HG03064 (cell line): ENCODE results near the gene GALNT13.

Experiments used
- ATAC-seq: cut with Tn5 transposase; IDR thresholded peaks from one replicate; pipeline ENCODE4 v1.9.1; 2021; ENCODE audit warnings: low read depth; ENCODE audit not compliant: unreplicated experiment

GALNT13 gene

DNA sequence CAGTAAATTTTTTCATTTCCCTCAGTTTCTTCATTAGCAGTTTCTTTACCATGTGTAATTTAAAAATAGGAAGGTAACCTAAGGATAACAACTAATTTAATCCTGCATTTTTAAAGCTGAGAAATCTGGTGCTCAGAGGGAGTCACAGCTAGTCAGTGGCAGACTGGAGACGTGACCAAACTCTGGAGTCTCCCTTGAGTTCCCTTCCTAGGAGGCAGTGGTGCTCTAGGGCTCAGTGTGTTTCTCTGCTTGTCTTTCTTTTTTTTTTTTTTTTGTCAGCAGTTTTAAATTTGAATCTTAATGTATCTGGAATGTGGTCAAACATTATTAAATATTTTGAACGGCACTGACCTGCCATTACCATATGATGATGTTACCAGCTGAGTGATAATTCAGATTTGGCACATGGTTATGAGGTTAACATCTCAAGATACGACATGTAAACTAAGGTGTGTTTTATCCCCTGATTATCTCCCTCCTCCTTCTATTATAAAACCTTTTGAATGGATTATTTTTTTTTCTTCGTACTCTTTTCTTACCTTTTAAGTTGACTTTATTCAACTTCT lies 226.2 kb downstream of the GALNT13 start:
- ATAC-seq, result no peak

DNA sequence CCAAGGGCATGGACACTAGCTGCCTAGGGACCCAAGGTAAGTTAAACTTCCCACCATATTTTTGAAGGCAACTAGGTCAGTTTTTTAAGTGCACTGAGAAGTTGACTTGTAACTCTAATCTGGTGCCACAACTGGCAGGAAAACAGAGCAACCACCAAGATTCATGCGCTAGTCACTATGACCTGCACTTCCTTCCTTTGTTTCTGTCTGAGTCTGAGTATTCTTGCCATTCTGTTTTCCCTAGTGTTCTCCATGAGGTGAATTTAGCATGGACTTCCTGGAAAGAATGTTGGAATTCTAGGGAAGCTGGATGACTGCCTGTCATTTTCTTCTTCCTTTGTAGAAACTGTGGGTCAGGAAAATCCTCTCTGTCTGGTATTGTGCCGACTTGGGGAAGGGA lies 249.0 kb downstream of the GALNT13 start:
- ATAC-seq, result no peak

GRCh38 chr2:154125891-154126290 lies 254.2 kb downstream of the GALNT13 start:
- ATAC-seq, result no peak

- ATAC-seq, result no peak
Observed at GRCh38 chr2:154130821-154131220, 259.1 kb downstream of the GALNT13 start.

- no peak for ATAC-seq
Observed at GRCh38 chr2:154132827-154133226, 261.1 kb downstream of the GALNT13 start.

DNA sequence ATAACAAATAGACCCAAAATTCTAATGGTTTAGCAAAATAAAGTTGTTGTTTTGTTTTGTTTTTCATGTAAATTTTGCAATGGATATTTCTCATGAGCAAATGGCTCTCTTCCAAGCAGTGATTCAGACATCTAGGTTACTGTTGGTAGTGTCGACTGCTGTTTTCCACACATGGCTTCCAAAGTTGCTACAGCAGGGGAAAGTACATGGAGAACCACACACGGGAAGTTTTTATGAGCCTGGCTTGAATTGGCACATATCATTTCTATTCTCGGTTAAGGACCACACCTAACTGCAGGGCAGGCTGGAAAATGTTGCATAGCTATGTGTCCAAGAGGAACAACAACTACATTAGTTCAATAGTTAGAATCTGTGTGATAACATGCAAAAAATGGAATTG lies 262.1 kb downstream of the GALNT13 start:
- ATAC-seq, result no peak

DNA sequence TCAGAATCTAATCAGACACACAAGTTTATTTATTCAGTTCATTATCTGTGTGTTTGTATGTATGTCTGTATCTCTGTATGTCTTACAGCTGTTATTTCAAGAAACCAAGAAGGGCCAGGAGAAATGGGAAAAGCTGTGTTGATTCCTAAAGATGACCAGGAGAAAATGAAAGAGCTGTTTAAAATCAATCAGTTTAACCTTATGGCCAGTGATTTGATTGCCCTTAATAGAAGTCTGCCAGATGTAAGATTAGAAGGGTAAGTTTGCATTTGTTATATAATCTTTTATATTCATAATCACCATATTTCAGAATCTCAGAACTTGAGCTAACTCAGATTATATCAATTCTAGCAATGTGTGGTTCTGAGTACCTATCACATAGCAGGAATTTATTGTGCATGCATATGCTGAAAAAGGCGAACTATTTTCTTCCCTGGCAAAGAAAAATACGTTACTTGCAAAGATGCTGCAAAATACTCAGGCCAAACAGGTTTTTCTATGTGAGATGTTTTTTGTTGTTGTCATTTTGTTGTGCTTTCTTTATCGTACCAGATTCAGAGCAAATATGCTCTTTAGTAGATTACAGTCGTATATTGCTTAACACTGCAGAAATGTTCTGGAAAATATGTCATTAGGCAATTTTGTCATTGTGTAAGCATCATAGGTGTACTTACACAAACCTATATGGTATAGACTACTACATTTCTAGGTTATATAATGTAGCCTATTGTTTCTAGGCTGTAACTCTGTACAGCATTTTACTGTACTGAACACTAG lies 268.7 kb downstream of the GALNT13 start:
- ATAC-seq, result no peak

- no peak for ATAC-seq
Observed at GRCh38 chr2:154142480-154142879, 270.8 kb downstream of the GALNT13 start.

DNA sequence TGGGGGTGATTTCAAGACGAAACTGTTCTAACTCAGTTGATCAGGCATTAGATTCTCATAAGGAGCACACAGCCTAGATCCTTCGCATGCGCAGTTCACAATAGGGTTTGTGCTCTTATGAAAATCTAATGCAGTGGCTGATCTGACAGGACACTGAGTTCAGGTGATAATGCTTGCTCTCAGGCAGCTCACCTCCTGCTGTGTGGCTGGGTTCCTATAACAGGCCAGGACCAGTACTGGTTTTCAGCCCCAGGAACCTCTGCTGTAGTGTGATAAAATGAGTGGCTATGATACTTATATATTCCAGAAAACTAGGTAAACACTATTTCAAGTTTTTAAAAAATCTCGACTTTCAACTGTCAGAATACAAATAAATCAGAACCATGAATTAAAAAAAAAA lies 271.4 kb downstream of the GALNT13 start:
- no peak for ATAC-seq

DNA sequence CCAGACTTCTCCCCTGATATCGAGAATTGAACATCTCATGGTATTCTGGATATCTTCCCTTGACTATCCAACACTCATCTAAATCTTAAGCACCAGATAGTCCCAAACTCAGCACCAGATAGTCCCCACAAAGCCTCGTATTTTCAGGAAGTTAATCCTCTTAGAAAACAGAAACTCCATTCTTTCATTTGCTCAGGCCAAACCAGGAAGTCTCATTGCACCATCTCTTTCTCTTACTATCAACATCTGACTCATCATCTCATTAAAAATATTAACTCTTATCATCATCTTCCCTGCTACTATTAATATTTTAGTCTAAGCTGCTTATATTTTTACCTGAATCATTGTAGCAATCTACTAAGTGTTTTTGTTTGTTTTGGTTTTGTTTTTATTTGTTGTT lies 286.4 kb downstream of the GALNT13 start:
- ATAC-seq, result no peak

GRCh38 chr2:154161286-154161685 lies 289.6 kb downstream of the GALNT13 start:
- ATAC-seq, result no peak

DNA sequence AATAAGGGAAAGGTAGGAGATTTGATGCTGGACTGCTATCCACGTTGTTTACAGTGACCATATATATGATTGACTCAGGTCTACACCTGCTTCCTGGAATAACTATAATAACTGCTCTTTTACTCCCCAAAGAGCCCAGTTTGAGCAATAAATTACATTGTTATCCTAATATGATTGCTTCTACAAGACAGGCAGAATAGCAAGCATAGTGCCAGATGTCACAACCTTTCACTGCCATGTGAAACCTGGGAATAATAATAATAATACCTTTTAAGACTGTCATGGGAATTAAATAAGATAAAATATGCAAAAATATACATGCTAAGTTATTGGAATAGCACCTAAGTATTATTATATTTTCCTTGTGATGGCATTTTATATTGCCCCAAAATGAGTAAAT lies 298.7 kb downstream of the GALNT13 start:
- ATAC-seq, result no peak

GRCh38 chr2:154173164-154173563 lies 301.4 kb downstream of the GALNT13 start:
- ATAC-seq, result no peak

DNA sequence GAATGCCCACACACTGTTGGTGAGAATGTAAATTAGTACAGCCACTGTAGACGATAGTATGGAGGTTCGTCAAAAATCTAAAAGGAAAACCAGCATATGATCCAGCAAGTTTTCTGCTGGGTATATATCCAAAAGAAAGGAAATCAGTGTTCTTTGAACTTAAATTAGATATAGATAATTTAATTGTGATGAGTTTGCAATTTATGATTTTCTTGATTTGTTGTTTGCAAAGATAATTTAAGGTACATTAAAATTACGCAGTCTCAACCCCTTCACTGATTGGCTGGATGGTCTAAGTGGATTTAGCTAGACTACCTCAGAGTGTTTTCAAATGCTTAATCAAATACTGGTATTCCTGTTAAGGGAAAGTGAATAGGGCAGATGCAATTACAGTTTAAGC lies 302.2 kb downstream of the GALNT13 start:
- no peak for ATAC-seq

GRCh38 chr2:154182008-154182407 lies 310.3 kb downstream of the GALNT13 start:
- ATAC-seq, result no peak

DNA sequence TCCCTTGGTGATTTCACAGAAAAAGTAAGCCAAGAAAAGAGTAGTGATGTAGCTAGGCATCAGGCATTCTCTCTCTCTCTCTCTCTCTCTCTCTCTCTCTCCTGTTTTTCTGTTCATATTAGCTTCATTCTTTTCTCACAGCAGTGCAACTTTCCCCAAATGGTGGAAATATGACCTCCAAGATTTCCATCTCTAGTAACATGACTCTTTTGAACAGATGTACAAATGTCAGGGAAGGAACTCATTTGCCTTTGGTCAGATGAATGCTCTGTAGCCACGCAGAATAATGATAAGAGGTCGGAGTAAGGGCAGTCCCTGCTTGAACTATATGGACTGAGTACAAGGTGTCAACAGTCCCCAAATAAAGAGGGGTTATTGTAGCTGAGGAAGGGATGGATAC lies 316.2 kb downstream of the GALNT13 start:
- ATAC-seq, result no peak

DNA sequence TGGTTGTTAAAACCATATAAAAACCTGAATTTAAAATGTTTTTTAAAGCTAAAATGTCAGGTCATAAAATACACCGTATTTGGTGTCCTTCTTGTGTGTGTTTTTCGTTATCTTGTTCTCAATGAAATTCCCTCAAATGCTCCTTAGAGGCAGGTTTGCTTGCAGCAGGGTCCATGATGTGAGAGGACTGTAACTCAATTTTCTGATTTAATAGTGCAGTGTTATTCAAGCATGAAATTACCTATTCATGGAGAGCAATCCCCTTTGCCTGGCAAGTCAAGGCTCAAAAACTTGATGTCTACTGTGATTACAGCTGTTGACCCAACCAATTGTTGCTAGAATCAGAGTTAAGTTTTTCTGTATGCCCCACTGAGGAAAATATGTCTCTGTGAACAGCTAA lies 318.2 kb downstream of the GALNT13 start:
- no peak for ATAC-seq

GRCh38 chr2:154193246-154193645 lies 321.5 kb downstream of the GALNT13 start:
- no peak for ATAC-seq

- no peak for ATAC-seq
Observed at GRCh38 chr2:154194909-154195643, 323.4 kb downstream of the GALNT13 start.

DNA sequence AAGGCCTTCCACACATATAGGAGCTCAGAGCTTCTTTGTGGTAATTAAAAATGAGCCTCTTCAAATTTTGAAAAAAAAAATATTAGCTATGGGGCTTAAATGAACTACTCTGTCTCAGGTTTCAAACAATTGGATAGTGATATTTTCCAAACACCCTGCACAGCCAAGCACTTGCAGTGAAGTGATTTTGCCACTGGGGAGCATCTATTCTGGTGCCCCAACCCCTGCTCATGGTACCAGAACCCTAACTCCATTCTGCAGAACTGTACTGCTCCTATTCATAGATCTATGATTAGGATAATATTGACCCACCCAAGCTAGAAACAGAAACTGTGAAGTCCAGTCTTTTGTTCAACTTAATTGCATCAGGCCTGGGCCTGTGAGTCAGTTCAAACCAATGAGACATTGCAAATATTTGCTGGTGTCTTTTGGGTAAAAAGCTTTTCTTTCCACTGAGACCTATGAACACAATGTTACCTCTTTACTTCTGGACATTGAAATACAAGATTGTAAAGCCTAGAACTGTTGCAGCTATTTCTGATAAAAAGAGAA lies 324.0 kb downstream of the GALNT13 start:
- no peak for ATAC-seq

DNA sequence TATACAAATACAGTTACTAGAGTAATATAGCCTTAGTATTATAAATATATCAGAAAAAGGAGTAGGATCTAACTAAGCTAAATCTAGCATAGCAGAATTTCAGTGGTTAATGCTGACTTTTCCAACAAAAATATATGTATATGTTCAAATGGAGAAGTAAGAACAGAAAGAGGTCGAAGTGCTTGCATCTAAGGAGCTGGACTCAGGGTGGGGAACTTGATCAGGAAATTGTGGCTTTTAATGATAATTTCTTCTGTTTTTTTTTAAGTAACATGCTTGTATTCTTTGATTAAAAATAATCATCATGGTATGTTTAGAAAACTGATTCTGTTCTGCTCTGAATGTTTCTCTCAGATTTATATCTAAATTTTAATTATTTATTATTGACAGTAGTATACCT lies 327.1 kb downstream of the GALNT13 start:
- no peak for ATAC-seq

GRCh38 chr2:154203206-154203605 lies 331.5 kb downstream of the GALNT13 start:
- no peak for ATAC-seq
